Tibial artery (tissue), 4 donors: ENCODE results near the gene DOP1B.

Experiments used
- DNase-seq, 2 donors: peaks; one replicate each; pipeline ENCODE4 v3.0.0-alpha.2; 2019
- H3K27ac ChIP-seq, 2 donors: fragments of 200-600 bp; sonication (generic) in 1 of 2; 1 replicate in 1 of 2; 2 replicates in 1 of 2; pipeline ENCODE4 v1.5.1; 2018 to 2019; ENCODE audit warnings: mild to moderate bottlenecking in 1 of 2
- H3K27me3 ChIP-seq, 2 donors: fragments of 200-600 bp; sonication (generic) in 1 of 2; one replicate each; pipeline versions ENCODE4 v1.5.1 to v1.6.0; 2016 to 2019
- H3K36me3 ChIP-seq, 3 donors: fragments of 200-600 bp; sonication (generic) in 2 of 3; one replicate each; pipeline ENCODE4 v1.5.1; 2016 to 2019; ENCODE audit warnings: mild to moderate bottlenecking in 2 of 3
- H3K4me1 ChIP-seq, 4 donors: fragments of 200-600 bp; sonication (generic) in 2 of 4; 1 replicate in 3 of 4; 2 replicates in 1 of 4; pipeline ENCODE4 v1.5.1; 2016 to 2019
- H3K4me3 ChIP-seq, 2 donors: fragments of 200-600 bp; sonication (generic) in 1 of 2; 1 replicate in 1 of 2; 2 replicates in 1 of 2; pipeline ENCODE4 v1.5.1; 2018 to 2019; ENCODE audit warnings: mild to moderate bottlenecking in 2 of 2
- H3K9me3 ChIP-seq, 3 donors: fragments of 200-600 bp; sonication (generic) in 1 of 3; one replicate each; pipeline ENCODE4 v1.5.1; 2016 to 2019
- CTCF ChIP-seq, 2 experiments: fragments of 200-600 bp in 1 of 2; fragments of 450-650 bp in 1 of 2; IDR thresholded peaks; one replicate each; pipeline ENCODE4 v1.5.1; 2017 to 2019; ENCODE audit warnings: antibody characterized with exemption in 2 of 2, mild to moderate bottlenecking in 1 of 2, moderate library complexity in 1 of 2
- intact Hi-C: fragments of 100-400 bp; cut with DNase I; formaldehyde crosslinking; loops from one replicate; pipeline ENCODE4 v1.15.0; 2023; ENCODE audit warnings: low total_unique reads

DOP1B gene

DNA sequence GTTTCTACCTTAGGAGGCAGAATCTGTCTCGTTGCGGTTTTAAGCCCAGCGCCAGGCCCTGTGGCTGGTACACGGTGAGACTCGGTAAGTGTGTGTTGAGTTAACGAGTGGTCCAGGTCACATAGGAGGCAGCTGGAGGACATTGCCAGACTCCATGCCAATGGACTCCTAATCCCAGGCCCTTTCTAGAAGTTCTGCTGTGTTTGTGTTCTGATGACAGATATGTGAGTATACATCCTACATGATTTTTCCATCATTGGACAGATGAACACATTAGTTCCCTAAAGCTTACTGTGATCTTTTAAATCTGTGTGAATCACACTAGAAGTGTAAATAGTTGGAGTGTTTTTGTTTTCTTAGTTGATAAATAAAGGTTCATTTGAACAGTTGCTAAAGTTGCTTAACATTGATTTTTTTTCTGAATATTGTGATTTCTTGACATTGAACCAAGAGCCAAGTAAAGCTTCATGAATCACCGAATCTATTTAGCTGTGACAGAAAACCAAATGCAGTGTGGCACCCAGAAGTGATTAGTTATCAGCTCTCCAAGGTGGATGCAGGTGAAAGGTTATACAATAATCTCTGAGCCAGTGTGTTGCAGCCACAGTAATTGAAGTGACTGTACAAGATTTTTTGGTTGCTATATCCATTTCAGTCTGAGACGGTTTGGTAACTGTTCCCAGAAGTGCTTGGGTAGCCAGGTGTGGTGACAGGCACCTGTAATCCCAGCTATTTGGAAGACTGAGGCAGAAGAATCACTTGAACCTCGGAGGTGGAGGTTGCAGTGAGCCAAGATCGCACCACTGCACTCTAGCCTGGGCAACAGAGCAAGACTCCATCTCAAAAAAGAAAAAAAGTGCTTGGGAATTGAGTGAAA, 46.3 kb downstream of the DOP1B start:
- DNase-seq: no peak
- no peak overlapping the region for H3K4me3 ChIP-seq
- H3K27me3 ChIP-seq: no peaks in the 10 kb centered on the region
- no peak overlapping the region for H3K27ac ChIP-seq
- H3K4me1 ChIP-seq: no peaks in the 10 kb centered on the region
- H3K9me3 ChIP-seq: no peaks in the 10 kb centered on the region
- no peak for TF ChIP-seq CTCF (IDR thresholded peaks at IDR 0.05)
- peaks cover 7 to 20% (median 18%) of the 10 kb centered on the region in 3 donors for H3K36me3 ChIP-seq
- intact Hi-C loops: no loop called here

DNA sequence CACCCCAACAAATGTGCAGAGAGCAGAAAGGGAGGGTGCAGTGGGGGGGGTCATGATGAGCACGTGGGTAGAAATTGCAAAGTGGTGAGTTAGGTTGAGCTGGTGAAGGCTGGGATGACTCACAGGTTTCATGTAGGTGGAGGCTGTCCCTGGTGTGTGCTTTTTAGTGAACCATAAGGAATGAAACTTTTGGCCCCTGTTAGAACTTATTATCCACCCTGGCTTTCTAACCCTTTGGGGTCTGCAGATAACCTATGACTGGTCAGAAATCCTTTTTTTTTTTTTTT, 46.9 kb downstream of the DOP1B start:
- Histone ChIP-seq H3K4me1 (no peaks in the 10 kb centered on the region), H3K27me3 (no peaks in the 10 kb centered on the region), H3K9me3 (no peaks in the 10 kb centered on the region), H3K36me3 (peaks cover 7 to 19% (median 16%) of the 10 kb centered on the region in 3 donors), H3K4me3 (no peak overlapping the region), H3K27ac (no peak overlapping the region)
- no peak for DNase-seq
- no peak for TF ChIP-seq CTCF (IDR thresholded peaks at IDR 0.05)
- intact Hi-C loops: no loop called here

DNA sequence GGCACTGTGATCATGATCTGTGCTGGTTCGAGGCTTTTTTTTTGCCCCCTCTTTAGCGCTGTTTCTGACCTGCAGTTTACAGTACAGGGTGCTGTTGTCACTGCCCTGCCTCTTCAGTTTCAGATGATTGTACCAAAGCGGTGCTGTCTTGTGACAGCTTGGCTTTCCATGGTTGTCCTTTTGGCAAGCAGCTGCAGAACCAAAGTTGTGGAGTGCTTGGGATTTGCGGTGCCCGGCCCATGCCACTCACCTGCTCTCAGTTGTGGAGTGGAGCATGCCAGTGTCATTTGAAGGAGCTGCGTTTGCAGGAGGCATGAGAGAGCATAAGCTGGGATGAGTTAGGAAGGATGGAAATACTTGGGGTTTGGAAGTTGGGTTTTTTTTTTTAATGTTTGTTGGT, 48.4 kb downstream of the DOP1B start:
- H3K9me3 ChIP-seq: no peaks in the 10 kb centered on the region
- TF ChIP-seq CTCF (IDR thresholded peaks at IDR 0.05): no peak
- intact Hi-C loops: loop anchor here (5.0 kb wide), 1 partner anchor 63 kb away; no protein-coding TSS in a partner anchor
- H3K36me3 ChIP-seq: peaks cover 4 to 8% (median 4%) of the 10 kb centered on the region in 3 donors
- H3K4me3 ChIP-seq: no peak overlapping the region
- no peaks in the 10 kb centered on the region for H3K27me3 ChIP-seq
- H3K27ac ChIP-seq: no peak overlapping the region
- no peaks in the 10 kb centered on the region for H3K4me1 ChIP-seq
- DNase-seq: no peak

DNA sequence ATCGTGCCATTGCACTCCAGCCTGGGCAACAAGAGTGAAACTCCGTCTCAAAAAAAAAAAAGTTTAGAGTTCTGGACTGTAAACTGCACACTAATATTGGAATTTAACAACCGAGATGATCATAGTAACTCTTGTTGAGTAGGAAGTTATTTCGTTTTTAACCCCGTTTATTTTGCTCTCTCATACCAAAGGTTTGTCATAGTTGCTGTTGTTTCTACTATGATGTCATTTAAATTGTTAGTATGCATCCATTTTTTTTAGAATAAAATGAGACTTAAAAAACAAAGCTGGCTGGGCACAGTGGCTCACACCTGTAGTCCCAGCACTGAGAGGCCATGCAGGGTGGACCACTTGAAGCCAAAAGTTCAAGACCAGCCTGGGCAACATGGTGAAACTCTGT, 49.3 kb downstream of the DOP1B start:
- intact Hi-C loops: loop anchor here (5.0 kb wide), 1 partner anchor 64 kb away; no protein-coding TSS in a partner anchor
- no peaks in the 10 kb centered on the region for H3K4me1 ChIP-seq
- no peaks in the 10 kb centered on the region for H3K36me3 ChIP-seq
- no peak for TF ChIP-seq CTCF (IDR thresholded peaks at IDR 0.05)
- H3K27me3 ChIP-seq: no peaks in the 10 kb centered on the region
- no peak overlapping the region for H3K27ac ChIP-seq
- H3K9me3 ChIP-seq: no peaks in the 10 kb centered on the region
- DNase-seq: no peak
- H3K4me3 ChIP-seq: no peak overlapping the region
